ENCODE results near the gene SEPTIN1. TPM values are rescaled to one million over a fixed set of nuclear protein-coding genes. Genes with fewer than 3 reads are reported as not detected.
"Not testable (repeated sequence)": the region's sequence is repeated elsewhere in the genome, so short reads cannot be mapped to it uniquely, and the experiment has no call there.

SEPTIN1 gene
- total RNA-seq, 1 experiment from 2014 or later = 64.1 TPM

DNA sequence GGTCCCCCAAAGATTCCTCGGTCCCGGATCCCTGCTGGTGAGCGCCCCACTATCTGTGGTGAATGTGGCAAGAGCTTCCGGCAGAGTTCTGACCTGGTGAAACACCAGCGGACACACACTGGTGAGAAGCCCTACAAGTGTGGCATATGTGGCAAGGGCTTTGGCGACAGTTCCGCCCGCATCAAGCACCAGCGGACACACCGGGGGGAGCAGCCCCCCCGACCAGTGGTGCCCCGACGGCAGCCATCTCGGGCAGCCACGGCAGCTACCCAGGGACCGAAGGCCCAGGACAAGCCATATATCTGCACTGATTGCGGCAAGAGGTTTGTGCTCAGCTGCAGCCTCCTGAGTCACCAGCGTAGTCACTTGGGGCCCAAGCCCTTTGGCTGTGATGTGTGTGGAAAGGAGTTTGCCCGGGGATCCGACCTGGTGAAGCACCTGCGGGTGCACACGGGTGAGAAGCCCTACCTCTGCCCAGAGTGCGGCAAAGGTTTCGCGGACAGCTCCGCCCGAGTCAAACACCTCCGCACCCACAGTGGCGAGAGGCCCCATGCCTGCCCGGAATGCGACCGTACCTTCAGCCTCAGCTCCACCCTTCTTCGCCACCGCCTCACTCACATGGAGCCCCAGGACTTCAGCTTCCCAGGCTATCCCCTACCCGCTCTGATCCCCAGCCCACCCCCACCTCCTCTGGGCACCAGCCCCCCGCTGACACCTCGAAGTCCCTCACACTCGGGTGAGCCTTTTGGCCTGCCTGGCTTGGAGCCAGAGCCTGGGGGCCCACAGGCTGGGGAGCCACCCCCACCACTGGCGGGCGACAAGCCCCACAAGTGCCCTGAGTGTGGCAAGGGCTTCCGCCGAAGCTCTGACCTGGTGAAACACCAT, 15.7 kb upstream of the SEPTIN1 start:
- Histone ChIP-seq H3K27ac (ENCODE audit: low read length) (no peak overlapping the region), H3K9me2 (replicated peaks; ENCODE audit: insufficient read depth, low read length) (no peaks in the 10 kb centered on the region), H4K20me1 (ENCODE audit: insufficient read depth, low read depth, low read length) (peaks cover 4% of the 10 kb centered on the region; the same call in 1 of the 2 replicates), H3K9ac (ENCODE audit: low read length) (no peak overlapping the region), H3K79me2 (ENCODE audit: low read length) (peaks cover 18% of the 10 kb centered on the region), H2AFZ (ENCODE audit: low read length) (no peak overlapping the region), H3K9me3 (ENCODE audit: low read length) (no peaks in the 10 kb centered on the region), H3K27me3 (ENCODE audit: low read length) (no peaks in the 10 kb centered on the region), H3K4me2 (ENCODE audit: low read depth, low read length, poor library complexity, severe bottlenecking) (no peak overlapping the region), H3K36me3 (ENCODE audit: insufficient read depth, low read length) (peaks cover 6% of the 10 kb centered on the region), H3K4me3 (ENCODE audit: low read length) (no peak overlapping the region), H3K4me1 (ENCODE audit: low read length) (peaks cover 32% of the 10 kb centered on the region)
- DNase-seq = no peak

DNA sequence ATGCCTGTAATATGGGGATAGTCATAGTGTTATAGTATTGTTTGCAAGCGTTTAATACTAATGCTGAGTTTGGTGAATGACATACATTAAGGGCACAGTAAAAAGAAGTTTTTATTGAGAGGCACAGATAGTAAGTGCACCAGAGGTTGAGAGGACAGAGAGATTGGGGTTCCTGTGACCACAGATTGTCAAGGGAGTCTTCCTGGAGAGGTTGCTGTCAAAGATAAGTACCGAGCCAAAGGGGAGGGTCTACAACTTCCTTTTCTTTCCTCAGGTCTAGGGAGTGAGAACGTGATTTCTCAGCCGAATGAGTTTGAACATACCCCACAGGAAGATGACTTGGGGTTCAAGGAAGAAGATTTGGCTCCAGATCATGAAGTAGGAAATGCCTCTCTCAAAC, 14.7 kb upstream of the SEPTIN1 start:
- H3K4me2 ChIP-seq (ENCODE audit: low read depth, low read length, poor library complexity, severe bottlenecking) = peak overlapping the region; percentile 92
- peaks cover 18% of the 10 kb centered on the region for H3K79me2 ChIP-seq (ENCODE audit: low read length)
- no peak overlapping the region for H3K27ac ChIP-seq (ENCODE audit: low read length)
- peaks cover 6% of the 10 kb centered on the region for H3K36me3 ChIP-seq (ENCODE audit: insufficient read depth, low read length)
- no peaks in the 10 kb centered on the region for H3K27me3 ChIP-seq (ENCODE audit: low read length)
- no peaks in the 10 kb centered on the region for H3K9me2 ChIP-seq (replicated peaks; ENCODE audit: insufficient read depth, low read length)
- H2AFZ ChIP-seq (ENCODE audit: low read length) = no peak overlapping the region
- H4K20me1 ChIP-seq (ENCODE audit: insufficient read depth, low read depth, low read length) = peaks cover 4% of the 10 kb centered on the region; the same call in 1 of the 2 replicates
- H3K9me3 ChIP-seq (ENCODE audit: low read length) = no peaks in the 10 kb centered on the region
- 0 out of 2 replicates have a peak overlapping the region, but pooled peaks have one; percentile 79 for H3K4me3 ChIP-seq (ENCODE audit: low read length)
- H3K4me1 ChIP-seq (ENCODE audit: low read length) = peaks cover 32% of the 10 kb centered on the region
- H3K9ac ChIP-seq (ENCODE audit: low read length) = peak overlapping the region; percentile 98; the same call in 1 of the 2 replicates
- DNase-seq = no peak

GRCh38 chr16:30396627-30397026, 14.3 kb upstream of the SEPTIN1 start:
- H4K20me1 ChIP-seq (ENCODE audit: insufficient read depth, low read depth, low read length); H3K36me3 ChIP-seq (ENCODE audit: insufficient read depth, low read length); H2AFZ ChIP-seq (ENCODE audit: low read length); H3K9me3 ChIP-seq (ENCODE audit: low read length); H3K27me3 ChIP-seq (ENCODE audit: low read length); H3K9me2 ChIP-seq (replicated peaks; ENCODE audit: insufficient read depth, low read length); DNase-seq: not testable (repeated sequence)
- Histone ChIP-seq H3K4me2 (ENCODE audit: low read depth, low read length, poor library complexity, severe bottlenecking) (peak overlapping the region; percentile 92), H3K79me2 (ENCODE audit: low read length) (peaks cover 18% of the 10 kb centered on the region), H3K4me3 (ENCODE audit: low read length) (peak overlapping the region; percentile 79), H3K9ac (ENCODE audit: low read length) (peak overlapping the region; percentile 98), H3K4me1 (ENCODE audit: low read length) (peaks cover 32% of the 10 kb centered on the region), H3K27ac (ENCODE audit: low read length) (peak overlapping the region; percentile 58; the same call in 1 of the 2 replicates)

- H3K79me2 ChIP-seq (ENCODE audit: low read length) = peaks cover 18% of the 10 kb centered on the region
- no peak for DNase-seq
- peak overlapping the region; percentile 92 for H3K4me2 ChIP-seq (ENCODE audit: low read depth, low read length, poor library complexity, severe bottlenecking)
- peak overlapping the region; percentile 58 for H3K27ac ChIP-seq (ENCODE audit: low read length)
- no peak overlapping the region for H2AFZ ChIP-seq (ENCODE audit: low read length)
- peak overlapping the region; percentile 98 for H3K9ac ChIP-seq (ENCODE audit: low read length)
- no peaks in the 10 kb centered on the region for H3K9me3 ChIP-seq (ENCODE audit: low read length)
- H3K4me3 ChIP-seq (ENCODE audit: low read length) = peak overlapping the region; percentile 79
- H3K4me1 ChIP-seq (ENCODE audit: low read length) = peaks cover 32% of the 10 kb centered on the region
- peaks cover 6% of the 10 kb centered on the region for H3K36me3 ChIP-seq (ENCODE audit: insufficient read depth, low read length)
- H4K20me1 ChIP-seq (ENCODE audit: insufficient read depth, low read depth, low read length) = peaks cover 4% of the 10 kb centered on the region; the same call in 1 of the 2 replicates
- no peaks in the 10 kb centered on the region for H3K27me3 ChIP-seq (ENCODE audit: low read length)
- no peaks in the 10 kb centered on the region for H3K9me2 ChIP-seq (replicated peaks; ENCODE audit: insufficient read depth, low read length)
Observed at GRCh38 chr16:30395992-30396585, 13.7 kb upstream of the SEPTIN1 start.

DNA sequence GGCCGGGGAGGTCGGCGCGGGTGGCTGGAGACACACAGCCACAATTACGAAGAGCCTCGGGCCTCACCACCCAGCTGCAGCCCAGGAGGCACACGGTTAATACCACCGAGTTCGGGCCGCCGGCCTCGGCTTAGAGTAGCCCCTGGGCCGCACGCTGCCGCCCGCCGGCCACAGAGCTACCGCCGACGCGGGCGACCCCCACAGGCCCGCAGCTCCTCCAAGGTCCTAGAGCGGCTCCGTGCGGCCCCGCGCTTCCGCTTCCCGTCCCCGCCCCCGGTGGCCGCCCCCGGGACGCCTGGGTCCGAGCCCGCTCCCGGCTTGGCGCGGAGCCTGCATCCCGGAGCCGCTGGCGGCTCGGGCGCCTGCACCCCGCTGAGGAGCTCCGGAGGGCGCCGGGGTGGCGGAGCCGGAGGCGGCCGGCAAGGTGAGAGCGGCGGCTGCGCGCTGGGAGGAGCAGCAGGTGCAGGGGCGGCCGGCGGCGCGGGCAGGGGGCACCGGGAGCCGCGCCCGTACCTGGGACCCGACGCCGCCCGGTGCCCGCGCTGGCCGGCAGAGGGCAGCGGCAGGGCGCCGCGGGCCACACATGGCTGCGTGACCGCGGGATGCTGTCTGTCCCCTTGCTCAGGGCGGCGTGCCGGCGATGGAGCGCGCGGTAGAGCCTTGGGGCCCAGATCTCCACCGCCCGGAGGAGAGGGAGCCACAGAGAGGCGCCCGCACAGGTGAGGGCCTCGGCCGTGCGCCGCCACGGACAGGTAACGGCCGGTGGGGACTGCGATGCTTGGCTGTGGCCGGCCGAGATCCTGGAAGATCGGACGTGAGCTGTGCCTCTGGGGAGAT, 13.0 kb upstream of the SEPTIN1 start, which contains the start of gene ZNF48:
ZNF48 (plus strand) TSS at position 266 of the 837 bp plus-strand sequence; CDS start at position 641, 375 bp downstream.
- peak within 1 kb of the TSS; percentile 58 for H3K27ac ChIP-seq (ENCODE audit: low read length)

DNA sequence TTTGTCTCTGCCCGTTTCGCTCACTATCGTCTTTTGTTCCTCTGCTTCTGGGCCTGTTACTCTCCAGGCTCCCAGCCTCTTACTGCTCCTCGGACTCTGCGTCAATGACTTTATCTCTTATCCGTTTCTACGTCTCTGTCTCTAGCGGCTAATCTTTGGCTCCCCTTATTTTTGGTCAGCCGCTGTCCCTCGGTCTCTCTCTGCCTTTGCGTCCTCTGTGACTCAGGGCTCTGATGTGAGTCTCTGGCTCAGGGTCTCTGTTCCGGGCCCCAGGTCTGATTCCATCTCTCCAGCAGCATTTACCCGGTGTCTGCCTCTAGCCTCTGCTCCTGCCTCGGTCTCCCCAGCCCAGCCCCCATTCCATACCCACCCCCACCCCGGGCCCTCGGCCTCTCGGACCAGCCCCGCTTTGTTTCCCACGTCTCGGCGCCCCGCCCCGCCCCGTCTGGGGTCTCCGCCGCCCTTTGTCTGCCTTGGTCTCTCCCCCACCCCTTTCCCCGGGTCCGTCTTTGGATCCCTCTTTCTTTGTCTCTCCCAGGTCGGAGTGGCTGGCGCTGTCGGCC, 12.3 kb upstream of the SEPTIN1 start:
- H3K4me3 ChIP-seq (ENCODE audit: low read length) = peak overlapping the region; percentile 79
- H3K9ac ChIP-seq (ENCODE audit: low read length) = peak overlapping the region; percentile 98
- H3K36me3 ChIP-seq (ENCODE audit: insufficient read depth, low read length) = peaks cover 6% of the 10 kb centered on the region
- peak overlapping the region; percentile 92 for H3K4me2 ChIP-seq (ENCODE audit: low read depth, low read length, poor library complexity, severe bottlenecking)
- no peak for DNase-seq
- H3K79me2 ChIP-seq (ENCODE audit: low read length) = peaks cover 18% of the 10 kb centered on the region
- no peaks in the 10 kb centered on the region for H3K9me2 ChIP-seq (replicated peaks; ENCODE audit: insufficient read depth, low read length)
- H3K27ac ChIP-seq (ENCODE audit: low read length) = no peak overlapping the region
- no peaks in the 10 kb centered on the region for H3K27me3 ChIP-seq (ENCODE audit: low read length)
- peak overlapping the region; percentile 83; the same call in 1 of the 2 replicates for H2AFZ ChIP-seq (ENCODE audit: low read length)
- H4K20me1 ChIP-seq (ENCODE audit: insufficient read depth, low read depth, low read length) = peaks cover 4% of the 10 kb centered on the region; the same call in 1 of the 2 replicates
- no peaks in the 10 kb centered on the region for H3K9me3 ChIP-seq (ENCODE audit: low read length)
- H3K4me1 ChIP-seq (ENCODE audit: low read length) = peaks cover 20% of the 10 kb centered on the region

More for the DNA sequence above, 13.0 kb upstream of the SEPTIN1 start, which contains the start of gene ZNF48:
- Histone ChIP-seq H3K9me3 (ENCODE audit: low read length) (no peaks in the 10 kb centered on the region), H3K4me2 (ENCODE audit: low read depth, low read length, poor library complexity, severe bottlenecking) (peak within 1 kb of the TSS; percentile 92), H3K79me2 (ENCODE audit: low read length) (peaks cover 18% of the 10 kb centered on the region), H3K27me3 (ENCODE audit: low read length) (no peaks in the 10 kb centered on the region), H3K9ac (ENCODE audit: low read length) (peak within 1 kb of the TSS; percentile 98), H3K36me3 (ENCODE audit: insufficient read depth, low read length) (peaks cover 6% of the 10 kb centered on the region), H3K9me2 (replicated peaks; ENCODE audit: insufficient read depth, low read length) (no peaks in the 10 kb centered on the region), H3K4me1 (ENCODE audit: low read length) (peaks cover 28% of the 10 kb centered on the region), H2AFZ (ENCODE audit: low read length) (peak within 1 kb of the TSS; percentile 83; the same call in 1 of the 2 replicates), H3K4me3 (ENCODE audit: low read length) (peak within 1 kb of the TSS; percentile 79), H4K20me1 (ENCODE audit: insufficient read depth, low read depth, low read length) (peaks cover 4% of the 10 kb centered on the region; the same call in 1 of the 2 replicates)
- peak; percentile 95 for DNase-seq

GRCh38 chr16:30383521-30383920, 1.2 kb upstream of the SEPTIN1 start:
- Histone ChIP-seq H3K4me2 (ENCODE audit: low read depth, low read length, poor library complexity, severe bottlenecking) (no peak overlapping the region), H3K4me3 (ENCODE audit: low read length) (no peak overlapping the region)

More at GRCh38 chr16:30383521-30383920, 1.2 kb upstream of the SEPTIN1 start:
- peak; percentile 35 for DNase-seq
- H3K9me3 ChIP-seq (ENCODE audit: low read length) = no peaks in the 10 kb centered on the region
- H2AFZ ChIP-seq (ENCODE audit: low read length) = no peak overlapping the region
- no peaks in the 10 kb centered on the region for H3K9me2 ChIP-seq (replicated peaks; ENCODE audit: insufficient read depth, low read length)
- no peak overlapping the region for H3K9ac ChIP-seq (ENCODE audit: low read length)
- peaks cover 22% of the 10 kb centered on the region for H3K79me2 ChIP-seq (ENCODE audit: low read length)
- H3K27me3 ChIP-seq (ENCODE audit: low read length) = no peaks in the 10 kb centered on the region
- peaks cover 39% of the 10 kb centered on the region for H3K4me1 ChIP-seq (ENCODE audit: low read length)
- no peak overlapping the region for H3K27ac ChIP-seq (ENCODE audit: low read length)
- H3K36me3 ChIP-seq (ENCODE audit: insufficient read depth, low read length) = no peaks in the 10 kb centered on the region
- 0 out of 2 replicates have a peak, but pooled peaks cover 4% of the 10 kb centered on the region for H4K20me1 ChIP-seq (ENCODE audit: insufficient read depth, low read depth, low read length)

All from Karpas-422 (cell line).